HG03354 (cell line): ENCODE measurements around the gene CD9.
"Not testable (repeated sequence)": the region's sequence is repeated elsewhere in the genome, so short reads cannot be mapped to it uniquely, and the experiment has no call there.

Source experiments
- ATAC-seq: cut with Tn5 transposase; IDR thresholded peaks from one replicate; pipeline ENCODE4 v1.9.1; 2021; ENCODE audit warnings: mild to moderate bottlenecking; ENCODE audit not compliant: unreplicated experiment, poor library complexity, severe bottlenecking

The CD9 gene

DNA sequence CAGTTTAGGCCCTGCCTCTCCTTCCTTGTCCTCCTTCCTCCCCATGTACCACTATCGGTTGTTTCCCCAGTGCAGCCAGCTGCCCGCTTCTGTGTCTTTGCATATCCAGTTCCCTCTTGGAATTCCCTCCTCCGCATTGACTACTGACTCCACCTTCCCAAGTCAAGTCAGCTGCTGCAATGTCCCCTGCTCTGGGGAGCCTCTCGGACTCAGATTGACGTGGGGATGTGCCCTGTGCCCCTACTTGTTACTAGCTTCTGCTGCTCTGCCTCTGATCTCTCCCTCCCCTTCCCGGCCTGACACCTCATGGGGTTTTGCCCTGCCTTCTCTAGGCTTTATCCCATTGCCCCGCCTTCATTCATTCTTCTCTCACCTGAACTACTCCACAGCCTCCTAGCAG, 2.1 kb upstream of the CD9 start:
- ATAC-seq = no peak

DNA sequence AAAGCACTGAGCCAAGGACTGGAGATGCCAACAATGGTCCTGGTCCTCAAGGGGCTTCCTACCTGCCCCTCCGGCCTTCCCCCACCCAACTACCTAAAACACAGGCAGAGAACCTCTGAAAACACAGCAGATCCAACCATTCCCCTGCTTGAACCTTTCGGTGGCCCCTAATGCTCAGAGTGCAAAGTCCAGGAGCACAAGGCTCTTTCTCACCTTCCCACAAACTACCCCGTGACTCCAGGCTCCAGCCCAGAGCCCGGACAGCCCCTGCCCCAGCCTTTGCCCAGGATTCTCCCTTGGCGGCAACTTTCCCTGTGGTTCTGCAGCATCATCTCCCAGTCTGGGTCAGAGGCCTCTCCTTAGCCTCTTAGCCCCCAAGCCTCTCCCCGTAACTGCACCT, 1.6 kb upstream of the CD9 start:
- no peak for ATAC-seq

DNA sequence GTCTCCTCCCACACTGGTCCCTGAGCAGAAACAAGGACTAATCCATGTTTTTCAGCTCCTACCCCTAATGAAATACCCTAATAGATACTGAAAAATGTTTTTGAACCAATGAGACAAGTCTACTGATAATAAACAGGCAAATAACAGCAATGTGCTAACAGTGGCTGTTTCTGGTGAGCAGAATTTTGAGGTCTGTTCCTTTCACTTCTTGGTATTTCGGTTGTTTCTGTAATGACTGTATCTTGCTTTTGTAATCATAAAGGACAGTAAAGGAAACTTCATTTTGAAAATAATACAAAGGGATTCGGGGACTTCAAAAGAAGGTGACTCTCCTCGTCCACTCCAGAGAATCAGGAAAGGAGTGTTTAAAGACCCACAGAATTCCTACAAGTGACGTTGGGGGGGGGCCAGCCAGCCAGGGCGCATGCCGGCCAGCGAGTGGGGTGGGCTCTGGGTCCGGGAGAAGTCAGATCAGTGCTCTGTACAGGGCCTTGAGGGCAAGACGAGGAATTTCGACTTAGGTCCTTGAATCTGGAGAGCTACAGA, 1.1 kb upstream of the CD9 start:
- ATAC-seq = no peak

DNA sequence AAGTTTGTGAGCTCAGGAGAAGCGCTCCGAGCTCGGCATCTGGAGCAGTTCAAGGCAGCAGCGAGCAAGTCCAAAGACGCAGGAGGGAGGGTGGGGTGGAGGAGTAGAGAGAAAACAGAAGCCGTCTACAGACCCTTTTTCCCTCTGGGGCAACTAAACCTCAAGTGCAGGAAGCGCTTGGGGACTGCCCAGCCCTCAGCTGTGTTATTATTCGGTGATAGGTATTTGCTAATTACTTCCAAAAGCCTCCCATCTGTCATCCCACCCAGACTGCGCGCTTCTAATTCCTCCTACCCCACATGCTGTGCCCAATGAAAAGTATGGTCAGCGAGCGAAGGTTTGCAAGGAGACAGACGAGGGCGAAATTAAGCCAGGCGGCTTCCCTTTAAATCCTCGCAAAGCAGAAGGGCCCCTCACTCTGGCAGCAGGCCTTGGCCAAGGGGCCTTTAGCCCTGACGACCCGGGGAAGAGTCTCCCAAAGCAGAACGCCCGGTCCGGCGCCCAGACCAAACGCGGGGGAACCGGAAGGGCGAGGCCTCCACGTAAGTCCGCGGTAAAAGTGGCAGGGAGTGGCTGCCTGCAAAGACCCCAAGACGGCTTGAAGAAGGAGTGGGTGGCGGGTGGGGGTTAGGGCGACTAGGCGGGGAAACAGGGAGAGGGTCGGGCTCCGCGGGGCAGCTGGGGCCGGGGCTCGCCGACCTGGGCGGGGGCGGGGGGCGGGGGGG, 507 bp upstream of the CD9 start:
- no peak for ATAC-seq

DNA sequence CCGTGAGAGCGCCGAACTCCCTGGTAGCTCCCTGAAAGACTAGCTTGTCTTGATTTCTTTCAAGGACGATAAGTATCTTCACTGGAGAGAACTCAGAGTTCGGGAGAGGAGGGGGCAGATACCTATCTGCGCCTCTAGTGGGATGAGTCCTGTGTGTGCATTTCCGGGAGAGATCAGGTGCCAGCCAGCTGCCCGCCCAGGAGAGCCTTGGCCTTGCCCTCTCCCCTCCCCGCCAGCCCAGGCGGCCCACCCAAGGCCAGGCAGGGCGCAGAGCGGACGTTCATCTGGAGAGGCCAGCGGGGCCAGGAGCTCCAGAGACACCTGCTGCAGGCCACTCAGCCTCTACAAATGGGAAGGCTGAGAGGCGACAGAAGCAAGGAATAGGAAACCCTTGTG, 1.0 kb downstream of the CD9 start:
- ATAC-seq = no peak

DNA sequence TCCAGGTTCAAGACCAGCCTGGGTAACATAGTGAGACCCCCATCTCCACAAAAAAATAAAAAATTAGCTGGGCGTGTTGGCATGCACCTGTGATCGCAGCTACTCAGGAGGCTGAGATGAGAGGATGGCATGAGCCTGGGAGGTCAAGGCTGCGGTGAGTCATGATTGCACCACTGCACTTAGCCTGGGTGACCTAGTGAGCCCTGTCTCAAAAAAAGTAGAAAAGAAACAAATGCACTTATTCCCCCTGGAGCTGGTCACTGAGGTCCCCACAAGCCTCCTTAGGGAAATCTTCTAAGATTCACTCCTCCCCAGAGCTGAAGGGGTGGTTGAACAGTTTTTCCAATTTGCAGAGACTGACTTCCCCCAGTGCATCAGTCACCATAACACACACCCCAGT, 1.6 kb downstream of the CD9 start:
- no peak for ATAC-seq

DNA sequence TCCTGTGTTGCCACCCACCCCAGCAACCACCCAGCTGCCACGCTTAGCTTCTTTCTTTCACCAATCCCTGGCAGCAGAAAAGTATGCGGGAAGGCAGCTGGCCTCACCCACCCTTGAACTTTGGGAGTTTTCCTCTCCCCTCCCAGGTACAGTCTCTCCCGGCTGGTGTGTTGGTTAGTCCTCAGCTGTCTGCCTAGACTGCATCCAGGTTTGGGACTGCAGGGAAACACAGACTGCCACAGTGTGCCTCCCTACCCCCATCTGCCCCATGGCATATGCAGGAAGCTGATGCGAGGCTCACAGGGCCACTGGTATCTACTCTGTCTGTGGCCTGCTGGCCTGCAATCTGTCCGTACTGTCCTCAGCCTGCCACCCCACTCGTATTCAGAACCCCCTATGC, 2.1 kb downstream of the CD9 start:
- no peak for ATAC-seq

DNA sequence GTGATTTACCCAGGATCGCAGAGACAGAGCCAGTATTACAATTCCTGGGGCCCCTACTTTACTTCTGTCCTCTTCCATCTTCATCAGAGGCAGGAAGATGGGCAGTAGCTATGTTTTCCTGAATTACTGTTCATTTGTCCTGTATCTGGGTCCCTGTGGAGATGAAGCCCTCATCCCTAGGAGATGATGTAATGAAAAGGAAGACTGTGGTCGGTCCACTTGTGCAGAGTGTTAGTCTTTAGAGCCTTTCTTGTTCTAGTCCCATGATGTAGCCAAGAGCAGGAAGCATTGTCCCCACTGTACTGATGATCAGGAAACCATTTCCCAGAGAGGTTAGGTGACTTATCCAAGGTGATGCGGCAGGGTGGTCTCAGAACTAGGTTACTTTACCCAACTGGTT, 2.6 kb downstream of the CD9 start:
- no peak for ATAC-seq

DNA sequence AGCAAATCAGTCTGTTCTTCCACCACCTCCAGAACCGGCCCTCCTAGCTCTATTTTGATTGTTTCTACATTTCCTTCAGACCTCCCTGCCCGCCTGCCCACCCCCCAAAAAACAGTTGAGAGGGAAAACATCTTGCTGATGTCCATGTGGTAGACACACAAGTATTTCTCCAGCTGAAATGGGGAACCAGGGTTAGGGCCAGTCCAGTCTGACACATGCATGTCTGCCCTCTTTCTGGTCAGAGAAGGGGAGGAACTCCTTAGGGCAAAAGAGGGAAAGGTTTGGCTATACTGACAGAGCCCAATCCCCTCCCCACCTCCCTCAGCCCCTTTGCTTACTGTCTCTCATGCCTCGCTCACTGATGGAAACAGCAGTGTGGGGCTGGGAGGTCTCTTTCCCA, 3.4 kb downstream of the CD9 start:
- ATAC-seq = no peak

DNA sequence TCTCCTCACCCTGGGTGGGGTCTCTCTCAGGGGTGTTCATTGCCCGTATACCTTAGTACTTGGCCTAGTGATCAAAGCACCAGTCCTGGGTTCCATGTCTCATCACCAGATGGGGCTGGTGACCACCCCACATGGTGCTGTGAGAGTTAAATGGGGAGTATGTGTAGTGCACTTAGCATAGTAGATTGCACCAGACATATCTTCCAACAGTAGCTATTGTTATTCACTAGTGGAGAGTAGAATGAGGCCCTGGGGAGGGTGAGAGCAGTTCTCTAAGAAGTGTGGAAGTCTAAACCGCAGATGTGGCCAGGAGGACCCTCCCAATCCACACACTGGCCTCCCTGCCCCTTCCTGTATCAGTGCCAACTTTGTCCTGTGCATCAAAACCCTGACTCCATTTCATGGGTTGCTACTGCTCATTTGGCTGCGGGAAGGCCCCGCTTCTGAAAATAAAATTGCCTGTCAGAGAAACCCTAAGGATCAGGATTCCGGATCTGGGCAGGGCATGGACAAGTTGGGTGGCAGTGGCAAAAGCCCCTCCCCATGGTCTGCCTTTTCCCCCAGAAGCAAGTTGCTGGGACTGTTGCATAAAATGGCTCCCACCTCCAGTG, 4.4 kb downstream of the CD9 start:
- no peak for ATAC-seq

DNA sequence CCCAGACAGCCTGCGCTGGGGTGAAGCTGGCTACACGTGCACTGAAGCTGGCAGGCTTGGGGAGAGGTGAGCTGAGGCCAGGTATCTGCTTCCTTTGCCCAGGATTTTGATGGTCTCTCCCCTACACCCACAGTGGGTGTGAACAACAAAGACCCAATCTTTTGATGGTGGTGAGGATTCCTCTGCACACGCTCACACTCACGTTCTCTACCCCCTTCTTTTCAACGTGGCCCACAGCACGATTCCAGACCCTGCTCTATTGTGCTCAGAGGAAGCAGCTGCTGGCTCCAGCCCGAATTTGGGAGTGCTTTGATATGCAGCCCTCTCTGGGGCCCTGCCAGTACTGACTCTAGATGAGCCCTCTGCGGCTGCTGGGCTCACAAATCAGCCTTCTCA, 4.9 kb downstream of the CD9 start:
- ATAC-seq = no peak

DNA sequence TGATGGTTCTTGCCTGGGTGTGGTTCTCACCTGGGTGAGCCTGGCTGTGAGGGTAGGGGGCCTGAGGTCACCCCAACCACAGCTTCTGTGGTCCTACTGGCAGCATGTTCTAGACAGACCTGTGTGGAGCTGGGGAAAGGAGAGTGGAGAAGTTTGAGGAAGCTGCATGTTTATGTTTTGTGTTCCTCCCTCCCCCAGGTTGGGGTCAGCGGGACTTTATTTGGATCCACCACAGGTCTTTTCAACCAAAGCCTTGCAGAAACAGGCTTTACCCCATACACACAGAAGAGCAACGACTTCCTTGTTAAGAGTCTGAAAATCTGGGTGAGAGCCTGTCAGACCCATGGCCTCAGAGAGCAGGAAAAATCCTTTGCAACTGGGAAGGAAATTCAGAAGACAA, 5.6 kb downstream of the CD9 start:
- ATAC-seq = no peak

DNA sequence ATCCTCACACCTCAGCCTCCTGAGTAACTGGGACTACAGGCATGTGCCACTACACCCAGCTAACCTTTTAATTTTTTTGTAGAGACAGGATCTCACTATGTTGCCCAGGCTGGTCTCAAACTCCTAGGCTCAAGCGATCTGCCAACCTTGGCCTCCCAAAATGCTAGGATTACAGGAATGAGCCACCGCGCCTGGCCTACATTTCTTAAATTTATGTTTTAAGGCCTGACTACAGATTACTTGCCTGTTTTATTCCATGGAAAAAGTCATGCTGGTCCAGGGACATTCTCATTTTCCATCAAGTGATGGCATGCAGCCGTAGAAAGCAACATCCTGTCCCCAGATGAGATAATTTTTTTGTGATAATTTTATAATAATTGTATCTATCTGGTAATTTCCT, 6.1 kb downstream of the CD9 start:
- no peak for ATAC-seq

DNA sequence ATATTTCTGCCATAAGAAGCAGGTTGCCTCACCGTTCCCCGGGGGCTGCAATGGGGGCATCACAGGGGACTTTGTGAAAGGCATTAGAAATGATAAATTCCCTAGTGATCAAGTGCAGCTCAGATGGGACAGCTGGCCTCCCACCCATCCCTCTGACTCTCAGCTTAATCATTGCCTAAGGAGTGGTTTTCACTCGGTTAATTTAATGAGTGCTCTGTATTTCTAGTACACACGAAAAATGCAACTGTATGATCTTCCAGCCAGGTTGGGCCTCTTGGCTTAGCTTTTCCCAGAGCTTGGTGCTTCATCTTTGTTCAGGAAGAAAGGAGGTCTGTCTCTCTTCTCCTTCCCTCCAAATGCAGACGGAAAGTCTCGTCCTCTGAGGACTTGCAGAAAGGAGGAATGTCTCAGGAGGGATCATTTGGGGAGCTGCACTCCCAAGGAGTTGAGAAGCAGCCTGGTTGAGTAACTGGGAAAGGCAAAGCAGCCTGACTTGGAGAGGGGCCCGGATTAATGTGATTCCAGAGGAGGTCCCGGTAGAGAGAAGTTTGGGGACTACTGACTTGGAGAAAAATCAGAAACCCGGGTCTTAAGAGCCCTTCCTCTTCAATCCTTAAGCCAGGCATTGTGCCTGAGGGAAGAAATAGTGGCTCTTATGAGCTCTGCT, 7.2 kb downstream of the CD9 start:
- ATAC-seq = no peak

DNA sequence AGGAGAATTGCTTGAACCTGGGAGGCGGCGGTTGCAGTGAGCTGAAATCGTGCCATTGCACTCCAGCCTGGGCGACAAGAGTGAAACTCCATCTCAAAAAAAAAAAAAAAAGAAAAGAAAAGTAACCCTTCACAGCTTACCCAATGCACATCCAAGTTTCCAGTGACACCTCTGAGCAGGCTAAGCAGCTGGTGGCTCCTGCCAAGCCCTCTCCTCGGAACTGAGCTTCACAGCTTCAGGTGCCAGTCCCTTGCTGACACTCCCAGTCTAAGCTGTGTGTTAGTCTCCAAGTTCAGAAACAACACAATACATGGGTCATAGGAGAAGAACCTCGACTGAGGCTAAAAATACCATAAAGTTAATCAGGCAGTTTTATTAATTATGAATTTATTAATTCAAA, 7.9 kb downstream of the CD9 start:
- no peak for ATAC-seq

DNA sequence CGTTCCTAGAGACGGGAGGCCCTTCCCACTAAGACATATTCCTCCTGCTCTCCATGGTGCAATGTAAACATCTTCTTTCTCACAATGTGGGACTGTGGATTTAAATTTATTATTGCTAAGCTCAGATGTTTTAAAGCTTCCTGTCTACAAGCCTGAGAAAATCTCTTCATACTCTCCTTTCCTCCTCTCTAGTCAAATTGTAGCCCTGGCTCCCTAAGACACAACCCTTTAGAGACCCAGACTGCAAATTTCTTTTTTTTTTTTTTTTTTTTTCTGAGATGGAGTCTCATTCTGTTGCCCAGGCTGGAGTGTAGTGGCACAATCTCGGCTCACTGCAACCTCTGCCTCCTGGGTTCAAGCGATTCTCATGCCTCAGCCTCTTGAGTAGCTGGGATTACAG, 9.2 kb downstream of the CD9 start:
- not testable (repeated sequence) for ATAC-seq

DNA sequence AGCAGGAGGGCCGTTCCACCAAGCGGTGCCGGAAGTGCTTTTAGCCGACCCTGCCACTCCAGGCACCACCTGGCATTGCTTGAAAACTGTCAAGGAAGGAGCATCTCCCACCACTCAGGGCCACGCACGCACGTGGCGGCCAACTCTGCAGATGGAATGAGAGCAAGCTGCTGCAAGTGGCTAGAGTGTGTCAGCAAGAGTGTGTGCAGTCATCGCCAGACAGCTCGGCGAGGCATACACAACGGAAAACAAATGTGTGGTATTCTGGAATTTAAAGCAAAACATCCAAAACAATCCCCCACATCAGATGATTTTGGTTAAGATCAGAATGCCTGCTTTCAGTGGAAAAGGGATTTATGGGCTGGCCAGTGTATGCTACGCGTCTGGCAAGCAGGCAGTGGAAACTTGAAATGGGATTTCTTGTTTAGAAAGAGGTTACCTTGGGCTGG, 11.2 kb downstream of the CD9 start:
- no peak for ATAC-seq

DNA sequence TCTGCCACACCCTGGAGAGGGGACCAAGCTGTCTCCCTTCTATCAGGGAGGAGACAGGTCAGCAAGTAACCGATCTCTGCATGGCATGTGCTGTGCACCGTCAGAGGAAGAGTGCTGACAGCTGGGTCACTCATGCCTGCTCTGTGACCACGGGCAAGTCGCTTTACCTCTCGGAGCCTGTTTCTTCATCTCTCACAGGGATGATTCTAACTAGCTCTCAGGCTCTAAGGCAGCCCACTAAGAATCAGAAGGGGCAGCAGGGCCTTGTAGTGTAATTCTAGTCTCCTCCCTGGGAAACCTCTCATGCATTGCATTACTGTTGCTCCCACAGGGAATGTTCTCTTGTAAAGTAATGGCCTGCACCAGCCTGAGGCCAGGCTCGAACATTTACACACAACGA, 11.9 kb downstream of the CD9 start:
- no peak for ATAC-seq

DNA sequence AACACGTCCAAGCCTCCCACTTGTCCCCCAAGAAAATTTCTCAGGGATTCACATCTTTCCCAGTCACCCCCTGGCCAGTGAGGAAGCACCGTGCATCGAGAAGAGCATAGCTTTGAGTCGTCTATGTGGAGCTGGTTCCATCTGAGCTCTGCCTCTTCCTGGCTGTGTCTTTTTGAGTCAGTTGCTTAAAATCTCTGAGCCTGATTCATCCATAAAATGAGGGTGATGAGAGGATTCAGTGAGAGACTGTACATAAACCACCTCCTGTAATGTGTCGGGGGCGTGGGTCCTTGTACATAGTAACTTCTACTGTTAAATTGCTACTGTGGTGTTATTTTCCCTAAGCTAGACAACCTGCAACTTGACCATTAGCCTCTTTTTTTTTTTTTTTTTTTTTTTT, 13.8 kb downstream of the CD9 start:
- ATAC-seq = no peak

DNA sequence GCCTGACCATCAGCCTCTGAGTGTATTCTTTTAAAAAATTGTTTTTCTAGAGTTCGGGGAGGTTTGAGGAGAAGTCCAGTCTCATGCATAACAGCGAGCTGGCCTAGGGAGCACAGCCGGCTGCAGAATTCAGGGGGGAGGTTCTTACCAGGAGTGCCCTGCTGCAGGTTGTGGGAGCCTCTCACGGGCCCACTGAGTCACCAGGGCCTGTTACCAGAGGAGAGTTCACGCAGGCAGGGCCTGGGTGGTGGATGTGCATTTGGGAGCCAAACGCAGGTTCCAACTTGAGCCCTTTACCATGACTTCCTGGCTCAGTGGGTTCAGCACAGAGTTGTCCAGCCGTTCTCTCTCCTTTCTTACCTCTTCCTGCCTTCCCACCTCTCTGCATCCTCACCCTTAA, 14.4 kb downstream of the CD9 start:
- no peak for ATAC-seq
